Stimulated activated CD4-positive, alpha-beta T cell treated with anti-CD3 and anti-CD28 coated beads, Interleukin-12 subunit alpha, Interleukin-12 subunit beta, amount 100 ng/mL, for 24 hours (primary cell): ENCODE data around the gene DDX47.
A peak's percentile ranks its signal among the peaks of the same experiment; 100 is the strongest.
"Not testable (repeated sequence)": the region's sequence is repeated elsewhere in the genome, so short reads cannot be mapped to it uniquely, and the experiment has no call there.

Experiments
- DNase-seq, 2 experiments: peaks; one replicate each; pipeline ENCODE4 v3.0.0-alpha.2; 2020; ENCODE audit warnings: low read depth in 2 of 2

The DDX47 gene

DNA sequence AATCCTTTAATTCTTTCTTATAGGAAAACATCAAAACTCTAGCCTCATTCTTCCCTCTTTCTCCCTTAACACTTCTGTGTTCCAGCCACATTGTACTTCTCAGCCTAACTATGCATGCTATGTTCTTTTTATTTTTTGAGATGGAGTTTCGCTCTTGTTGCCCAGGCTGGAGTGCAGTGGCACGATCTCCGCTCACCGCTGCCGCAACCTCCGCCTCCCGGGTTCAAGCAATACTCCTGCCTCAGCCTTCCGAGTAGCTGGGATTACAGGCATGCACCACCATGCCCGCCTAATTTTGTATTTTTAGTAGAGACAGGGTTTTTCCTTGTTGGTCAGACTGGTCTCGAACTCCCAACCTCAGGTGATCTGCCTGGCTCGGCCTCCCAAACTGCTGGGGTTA is 7.2 kb downstream of the DDX47 start:
- DNase-seq = not testable (repeated sequence)

DNA sequence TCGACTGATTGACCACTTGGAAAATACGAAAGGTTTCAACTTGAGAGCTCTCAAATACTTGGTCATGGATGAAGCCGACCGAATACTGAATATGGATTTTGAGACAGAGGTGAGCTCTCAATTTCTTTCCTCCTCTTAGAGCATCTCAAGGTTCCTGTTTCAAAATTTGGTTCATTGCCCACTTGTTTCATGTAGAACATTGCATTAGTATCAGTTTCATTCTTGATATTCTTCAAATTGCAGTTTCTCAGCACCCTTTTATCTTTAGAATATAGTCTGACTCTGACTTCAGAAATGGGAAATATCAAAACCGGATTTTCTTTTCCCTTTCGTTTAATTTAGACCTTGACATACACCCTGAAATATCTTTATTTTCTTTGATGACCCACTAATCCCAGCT is 8.8 kb downstream of the DDX47 start:
- no peak for DNase-seq

DNA sequence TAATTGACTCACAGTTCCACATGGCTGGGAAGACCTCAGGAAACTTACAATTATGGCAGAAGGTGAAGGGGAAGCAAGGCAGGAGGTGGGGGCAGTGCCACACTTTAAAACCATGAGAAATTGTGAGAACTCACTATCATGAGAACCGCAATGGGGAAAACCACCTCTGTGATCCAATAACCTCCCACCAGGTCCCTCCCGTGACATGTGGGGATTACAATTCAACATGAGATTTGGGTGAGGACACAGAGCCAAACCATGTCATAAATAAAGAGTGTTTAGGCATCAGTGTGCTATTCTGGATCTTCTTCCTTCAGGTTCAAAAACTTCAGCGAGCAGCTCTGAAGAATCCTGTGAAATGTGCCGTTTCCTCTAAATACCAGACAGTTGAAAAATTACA is 9.7 kb downstream of the DDX47 start:
- no peak for DNase-seq

DNA sequence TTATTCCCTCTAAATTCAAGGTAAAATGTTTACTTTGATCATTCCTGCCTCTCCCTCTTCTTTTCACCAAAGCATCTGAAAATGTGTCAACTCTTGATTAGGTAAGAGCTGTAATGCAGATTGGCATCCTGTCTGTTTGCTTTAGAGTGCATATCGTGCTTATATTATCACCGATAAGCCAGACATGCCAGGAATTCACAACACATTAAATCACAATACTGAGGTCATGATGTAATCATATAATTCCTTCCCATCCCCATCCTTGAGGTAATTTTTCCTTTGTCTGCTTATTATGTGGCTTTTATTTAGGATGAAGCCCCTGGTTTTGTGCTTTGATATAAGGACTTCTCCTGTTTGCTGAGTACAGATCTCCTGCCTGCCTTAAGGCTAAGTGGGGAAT is 10.2 kb downstream of the DDX47 start:
- DNase-seq = no peak

DNA sequence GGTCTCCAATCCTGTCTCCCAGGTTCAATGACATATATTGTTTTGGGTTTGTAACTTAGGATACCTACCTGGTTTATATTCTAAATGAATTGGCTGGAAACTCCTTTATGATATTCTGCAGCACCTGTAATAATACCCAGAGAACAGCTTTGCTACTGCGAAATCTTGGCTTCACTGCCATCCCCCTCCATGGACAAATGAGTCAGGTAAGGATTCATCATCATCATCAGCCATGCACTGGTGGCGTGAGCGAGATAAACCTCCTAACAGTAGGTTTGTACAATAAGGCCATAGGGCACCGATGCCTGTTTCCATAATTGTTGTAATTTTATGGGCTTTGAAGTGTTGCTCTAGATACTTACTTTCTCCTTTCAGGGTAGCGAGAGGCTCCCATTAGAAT is 10.7 kb downstream of the DDX47 start:
- DNase-seq = no peak

DNA sequence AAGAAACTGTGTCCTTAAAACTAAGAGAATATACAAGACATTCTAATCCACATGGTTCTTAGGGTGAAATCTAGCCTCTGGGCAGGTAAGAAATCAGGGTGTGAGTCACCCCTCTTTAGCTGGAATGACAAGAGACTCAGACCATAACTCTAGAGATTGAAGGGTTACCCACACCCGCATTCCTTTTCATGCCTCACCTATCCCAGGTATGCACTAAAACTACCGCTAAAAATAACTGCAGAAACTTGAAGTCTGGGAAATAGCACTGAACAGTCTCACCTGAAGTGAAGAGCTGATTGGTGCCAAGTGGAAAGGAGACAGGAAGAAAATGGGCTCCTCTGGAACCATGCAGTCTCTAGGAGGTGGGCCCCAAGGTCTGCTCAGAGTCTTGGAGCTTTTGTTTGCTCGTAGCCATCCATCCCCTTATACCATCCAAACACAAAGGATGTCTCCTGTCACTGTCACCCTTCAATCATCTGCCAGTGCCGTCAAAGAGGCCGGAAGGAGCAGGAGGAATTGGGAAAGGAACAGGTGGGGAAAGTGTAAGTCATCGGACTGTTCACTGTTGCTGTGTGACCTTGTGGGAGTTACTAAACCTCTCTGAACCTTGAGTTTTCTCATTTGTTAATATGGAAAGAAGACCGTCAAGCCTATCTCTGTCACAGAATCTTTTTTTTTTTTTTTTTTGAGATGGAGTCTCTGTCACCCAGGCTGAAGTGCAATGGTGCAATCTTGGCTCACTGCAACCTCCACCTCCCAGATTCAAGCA is 22.4 kb downstream of the DDX47 start:
- no peak for DNase-seq

DNA sequence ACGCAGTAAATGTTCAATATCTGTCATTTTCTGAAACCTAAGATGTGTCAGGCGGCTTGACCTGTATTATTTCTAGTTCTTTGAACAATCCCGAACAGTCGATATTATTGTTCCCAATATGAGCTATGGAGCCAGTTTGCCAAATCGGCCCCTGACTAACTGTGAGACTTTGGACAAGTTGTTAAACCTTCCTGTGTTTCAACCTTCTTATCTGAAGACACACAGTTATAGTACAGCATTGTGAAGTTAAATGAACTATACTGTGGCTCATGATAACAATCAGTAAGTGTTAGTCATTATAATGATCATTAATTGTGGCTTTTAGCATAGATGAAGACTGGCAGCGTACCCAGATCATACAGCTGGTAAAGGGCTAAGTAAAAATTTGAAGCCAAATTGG is 23.4 kb downstream of the DDX47 start:
- DNase-seq = no peak

DNA sequence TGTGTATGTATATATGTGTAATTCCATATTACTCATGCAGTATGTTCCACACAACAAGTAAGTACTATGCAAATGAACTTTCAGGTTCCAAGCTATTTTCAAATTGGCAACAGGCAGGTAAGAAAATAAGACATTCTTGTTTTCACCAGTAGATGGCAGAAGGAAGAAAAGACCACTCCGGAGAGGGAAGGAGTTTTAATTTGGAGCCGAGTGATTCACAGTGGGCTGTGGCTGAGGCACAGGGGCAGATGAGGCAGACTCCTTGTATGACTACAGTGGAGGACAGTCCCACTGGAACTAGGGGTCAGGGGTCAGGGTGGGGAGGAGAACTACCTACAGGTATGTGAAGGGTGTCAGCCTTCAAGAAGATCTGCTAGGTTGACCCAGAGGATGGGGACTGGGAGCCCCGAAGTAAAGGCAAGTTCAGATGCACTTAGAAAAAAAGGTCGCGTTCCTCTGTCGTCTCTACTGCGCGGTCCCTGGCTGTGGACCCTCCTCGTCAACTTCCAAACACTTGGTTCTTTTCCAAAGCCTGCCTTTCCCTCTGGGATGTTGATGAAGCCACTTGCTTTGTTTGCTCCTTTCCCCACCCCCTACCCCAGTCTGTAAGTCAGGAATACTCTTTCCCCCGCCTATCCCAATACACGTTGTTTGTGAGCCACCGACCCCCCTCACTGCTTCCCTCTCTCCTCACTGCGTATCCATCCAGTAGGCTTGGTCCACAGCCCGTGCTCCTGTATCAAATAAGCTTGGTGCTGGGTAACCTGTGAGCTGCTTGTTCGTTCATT is 24.1 kb downstream of the DDX47 start:
- DNase-seq = peak; percentile 17 to 33

DNA sequence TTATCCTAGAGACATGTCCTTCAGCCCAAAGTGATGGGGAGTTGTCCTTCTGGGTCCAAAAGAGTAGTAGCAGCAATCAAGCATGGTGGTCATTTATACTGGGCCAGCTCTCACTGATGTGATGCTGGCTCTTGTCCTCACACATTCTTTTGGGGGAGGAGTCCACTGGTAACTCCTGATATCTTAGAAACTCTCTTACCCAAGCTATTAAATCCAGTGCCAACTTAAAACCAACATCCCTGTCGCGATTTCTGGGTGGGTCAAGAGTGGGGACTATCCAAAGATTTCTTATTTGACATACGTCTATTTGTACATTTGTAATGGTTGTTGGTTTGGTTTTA is 24.6 kb downstream of the DDX47 start:
- DNase-seq = no peak

DNA sequence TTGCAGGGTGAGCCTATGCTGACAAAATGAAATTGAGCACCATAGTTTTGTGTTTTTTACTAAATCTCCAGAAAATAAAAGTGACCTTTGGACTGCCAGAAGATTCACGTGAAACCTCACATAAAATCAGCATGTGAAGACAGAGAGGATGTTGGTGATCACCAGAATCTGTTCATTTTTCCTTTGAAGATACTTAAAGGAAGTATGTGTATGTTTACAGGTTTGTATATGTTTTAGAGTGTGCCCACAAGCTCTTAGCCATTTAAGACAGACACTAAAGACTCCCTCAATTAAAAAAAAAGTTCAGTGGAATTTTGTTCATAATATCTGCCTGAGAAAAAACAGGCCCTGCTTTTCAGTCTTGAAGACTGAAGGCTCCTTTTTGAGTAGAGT is 25.9 kb downstream of the DDX47 start:
- DNase-seq = no peak

DNA sequence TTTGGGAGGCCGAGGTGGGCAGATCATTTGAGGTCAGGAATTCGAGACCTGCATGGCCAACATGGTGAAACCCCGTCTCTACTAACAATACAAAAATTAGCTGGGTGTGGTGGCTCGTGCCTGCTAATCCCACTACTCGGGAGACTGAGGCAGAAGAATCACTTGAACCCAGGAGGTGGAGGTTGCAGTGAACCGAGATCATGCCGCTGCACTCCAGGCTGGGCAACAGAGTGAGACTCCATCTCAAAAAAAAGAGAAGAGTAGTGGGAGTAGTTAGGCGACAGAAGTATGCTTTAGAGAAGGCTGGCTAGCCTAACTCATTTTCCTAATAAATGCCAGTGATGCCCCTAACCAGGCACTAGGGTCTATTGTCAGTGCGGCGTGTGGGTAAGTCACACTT is 26.3 kb downstream of the DDX47 start:
- DNase-seq = not testable (repeated sequence)

DNA sequence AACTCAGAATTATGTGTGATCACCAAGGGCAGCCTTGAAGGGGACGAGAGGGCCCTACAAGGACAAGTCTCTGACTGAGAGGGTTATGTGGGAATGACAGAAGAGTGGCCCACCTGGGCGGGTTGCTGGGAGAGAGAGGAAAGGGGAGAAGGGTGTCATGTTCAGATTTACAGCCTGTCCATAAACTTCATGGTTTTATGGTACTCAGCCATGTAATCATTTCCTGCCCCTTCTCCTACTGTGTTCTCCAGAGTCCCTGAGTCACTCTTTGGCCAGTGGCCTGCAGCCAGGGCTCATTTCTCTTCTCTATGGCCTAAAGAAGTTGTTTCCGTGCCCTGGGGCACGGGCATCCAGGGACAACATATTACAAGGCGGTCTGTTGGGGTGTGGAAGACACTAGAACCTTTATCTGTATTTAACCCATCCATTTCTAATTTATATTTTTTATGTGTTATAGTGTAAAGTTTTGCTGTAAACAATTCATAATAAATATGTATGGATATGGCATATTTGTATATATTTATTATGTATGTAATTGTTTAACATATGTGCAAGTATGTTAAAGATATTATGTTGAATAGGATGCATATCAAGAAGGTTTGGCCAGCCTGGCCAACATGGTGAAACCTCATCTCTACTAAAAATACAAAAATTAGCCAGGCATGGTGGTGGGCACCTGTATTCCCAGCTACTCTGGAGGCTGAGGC is 26.9 kb downstream of the DDX47 start:
- DNase-seq = no peak

DNA sequence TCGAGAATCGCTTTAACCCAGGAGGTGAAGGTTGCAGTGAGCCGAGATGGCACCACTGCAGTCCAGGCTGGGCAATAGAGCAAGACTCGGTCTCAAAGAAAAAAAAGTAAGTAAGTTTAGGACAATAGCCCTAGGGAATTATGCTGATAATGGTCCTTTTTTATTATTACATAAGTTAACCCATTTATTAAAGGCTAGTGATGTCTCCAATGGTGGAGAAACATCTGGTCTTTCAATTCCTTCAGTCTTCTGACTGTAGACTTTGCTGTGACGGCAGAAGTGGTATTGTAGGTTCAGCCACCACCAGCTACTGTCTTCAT is 27.4 kb downstream of the DDX47 start:
- DNase-seq = no peak

DNA sequence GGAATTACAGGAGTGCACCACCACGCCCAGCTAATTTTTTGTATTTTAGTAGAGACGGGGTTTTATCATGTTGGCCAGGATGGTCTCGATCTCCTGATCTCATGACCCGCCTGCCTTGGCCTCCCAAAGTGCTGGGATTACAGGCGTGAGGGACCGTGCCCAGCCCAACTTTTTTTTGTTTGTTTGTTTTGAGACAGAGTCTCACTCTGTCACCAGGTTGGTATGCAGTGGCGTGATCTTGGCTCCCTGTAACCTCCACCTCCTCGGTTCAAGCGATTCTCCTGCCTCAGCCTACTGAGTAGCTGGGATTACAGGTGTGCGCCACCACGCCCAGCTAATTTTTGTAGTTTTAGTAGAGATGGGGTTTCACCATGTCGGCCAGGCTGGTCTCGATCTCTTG is 28.3 kb downstream of the DDX47 start:
- not testable (repeated sequence) for DNase-seq

DNA sequence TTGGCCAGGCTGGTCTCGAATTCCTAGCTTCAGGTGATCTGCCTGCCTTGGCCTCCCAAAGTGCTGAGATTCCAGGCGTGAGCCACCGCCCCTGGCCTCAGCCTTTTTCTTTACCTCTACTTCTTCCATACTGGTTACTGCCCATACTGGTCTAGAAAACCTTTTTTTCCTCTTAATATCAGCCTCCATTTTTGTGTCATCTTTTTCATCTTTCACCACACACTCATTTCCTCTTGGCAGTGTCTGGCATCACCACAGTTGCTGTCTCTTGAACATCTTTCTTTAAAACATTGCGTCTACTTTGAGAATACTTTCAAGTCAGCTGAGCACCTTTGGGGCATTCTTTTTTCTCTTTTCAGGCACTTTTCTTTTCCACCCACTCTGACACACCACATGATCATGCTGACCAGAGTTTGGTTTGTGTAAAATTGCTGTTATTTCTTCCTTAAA is 32.7 kb downstream of the DDX47 start:
- DNase-seq = no peak

DNA sequence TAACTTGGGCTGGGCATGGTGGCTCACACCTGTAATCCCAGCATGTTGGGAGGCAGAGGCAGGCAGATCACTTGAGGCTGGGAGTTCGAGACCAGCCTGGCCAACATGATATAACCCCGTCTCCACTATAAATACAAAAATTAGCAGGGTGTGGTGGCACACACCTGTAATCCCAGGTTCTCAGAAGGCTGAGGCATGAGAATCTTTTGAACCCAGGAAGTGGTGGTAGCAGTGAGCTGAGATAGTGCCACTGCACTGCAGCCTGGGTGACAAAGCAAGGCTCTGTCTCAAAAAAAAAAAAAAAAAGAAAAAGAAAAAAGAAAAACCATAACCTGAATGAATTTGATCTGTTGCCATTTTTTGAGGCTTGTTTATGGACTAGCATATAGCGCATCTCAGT is 33.6 kb downstream of the DDX47 start:
- not testable (repeated sequence) for DNase-seq

DNA sequence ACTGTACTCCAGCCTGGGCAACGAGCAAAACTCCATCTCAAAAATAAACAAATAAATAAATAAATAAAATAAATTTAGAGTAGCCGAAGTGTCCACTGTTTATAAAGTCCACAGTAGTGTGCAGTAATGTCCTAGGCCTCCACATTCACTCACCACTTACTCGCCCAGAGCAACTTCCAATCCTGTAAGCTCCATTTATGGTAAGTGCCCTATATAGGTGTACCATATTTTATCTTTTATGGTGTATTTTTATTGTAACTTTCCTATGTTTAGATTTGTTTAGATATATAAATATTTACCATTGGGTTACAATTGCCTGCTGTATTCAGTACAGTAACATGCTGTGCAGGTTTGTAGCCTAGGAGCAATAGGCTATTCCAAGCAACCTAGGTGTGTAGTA is 40.3 kb downstream of the DDX47 start:
- DNase-seq = no peak

DNA sequence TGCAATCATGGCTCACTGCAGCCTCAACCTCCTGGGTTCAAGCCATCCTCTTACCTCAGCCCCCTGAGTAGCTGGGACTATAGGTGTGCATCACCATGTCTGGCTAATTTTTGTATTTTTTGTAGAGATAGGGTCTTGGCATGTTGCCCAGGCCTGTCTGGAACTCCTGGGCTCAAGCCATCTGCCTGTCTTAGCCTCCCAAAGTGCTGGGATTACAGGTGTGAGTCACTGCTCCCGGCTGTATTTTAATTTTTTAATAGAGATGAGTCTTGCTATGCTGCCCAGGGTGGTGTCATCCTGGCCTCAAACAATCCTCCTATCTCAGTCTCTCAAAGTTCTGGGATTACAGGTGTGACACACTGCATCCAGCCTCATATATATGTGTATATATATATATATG is 46.5 kb downstream of the DDX47 start:
- no peak for DNase-seq

DNA sequence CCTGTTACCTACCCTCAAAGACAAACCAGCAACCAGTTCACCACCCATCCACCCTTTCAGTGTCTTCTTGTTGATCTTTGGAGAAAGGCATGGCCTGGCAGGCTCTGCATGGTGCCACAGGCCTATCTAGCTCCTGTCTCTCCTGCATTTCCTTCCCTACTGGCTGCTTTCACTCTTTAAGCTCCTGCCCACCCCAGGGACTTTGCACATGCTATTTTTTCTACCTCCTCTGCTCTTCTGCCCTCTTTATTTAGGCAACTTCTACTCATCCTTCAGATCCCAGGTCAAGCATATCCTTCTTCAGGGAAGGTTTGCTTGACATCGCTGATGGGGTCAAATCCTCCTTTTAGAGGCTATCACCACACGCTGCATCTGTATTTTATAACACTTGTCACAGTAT is 51.1 kb downstream of the DDX47 start:
- DNase-seq = no peak

DNA sequence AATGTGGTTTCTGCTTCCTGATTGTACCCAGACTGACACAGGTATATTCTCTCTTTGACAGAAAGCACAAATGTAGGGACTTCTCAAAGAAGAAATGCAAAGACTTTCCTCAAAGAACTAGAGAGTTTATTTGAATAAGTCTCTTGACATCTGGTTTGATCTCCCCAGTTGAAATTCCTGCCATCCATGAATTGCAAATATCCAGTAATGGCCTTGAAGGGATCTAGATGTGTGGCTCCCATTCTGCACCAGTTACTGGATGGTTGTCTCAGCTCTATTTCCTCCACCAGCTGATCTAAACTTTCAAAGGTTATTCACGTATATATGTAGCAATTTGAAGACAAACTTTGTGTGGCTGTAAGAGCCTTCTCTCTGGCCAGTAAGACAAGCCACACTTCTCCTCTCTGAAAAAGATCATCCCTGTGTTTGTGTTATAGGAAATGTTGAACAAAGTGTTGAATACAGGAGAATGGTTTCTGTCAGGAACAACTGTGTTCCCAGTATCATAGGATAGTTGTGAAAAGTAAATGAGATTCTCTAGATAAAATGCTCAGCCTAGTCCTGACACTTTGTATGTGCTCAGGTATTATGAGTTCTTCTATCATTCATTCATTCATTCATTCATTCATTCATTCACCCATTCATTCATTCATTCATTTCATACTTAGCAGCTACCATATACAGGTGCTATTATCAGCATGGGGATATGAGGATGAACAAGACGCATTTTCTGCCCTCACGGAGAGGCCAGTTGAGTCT is 55.5 kb downstream of the DDX47 start:
- DNase-seq = no peak

DNA sequence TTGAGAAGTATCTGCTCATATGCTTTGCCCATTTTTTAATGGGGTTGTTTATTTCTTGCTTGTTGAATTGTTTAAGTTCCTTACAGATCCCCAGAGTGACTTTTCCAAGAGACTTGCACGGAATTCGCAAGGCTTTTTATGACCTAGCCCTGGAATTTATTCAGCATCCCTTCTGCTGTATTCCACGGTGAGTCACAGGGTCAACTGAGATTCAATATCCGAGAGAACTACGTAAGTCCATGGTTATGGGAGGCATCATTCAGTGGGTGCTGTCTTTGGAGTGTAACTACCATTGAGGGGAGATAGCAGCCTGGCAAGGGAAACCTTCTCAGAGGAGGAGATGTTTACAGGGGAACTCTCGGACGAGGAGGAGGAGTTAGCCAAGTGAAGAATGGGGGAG is 57.3 kb downstream of the DDX47 start:
- no peak for DNase-seq

DNA sequence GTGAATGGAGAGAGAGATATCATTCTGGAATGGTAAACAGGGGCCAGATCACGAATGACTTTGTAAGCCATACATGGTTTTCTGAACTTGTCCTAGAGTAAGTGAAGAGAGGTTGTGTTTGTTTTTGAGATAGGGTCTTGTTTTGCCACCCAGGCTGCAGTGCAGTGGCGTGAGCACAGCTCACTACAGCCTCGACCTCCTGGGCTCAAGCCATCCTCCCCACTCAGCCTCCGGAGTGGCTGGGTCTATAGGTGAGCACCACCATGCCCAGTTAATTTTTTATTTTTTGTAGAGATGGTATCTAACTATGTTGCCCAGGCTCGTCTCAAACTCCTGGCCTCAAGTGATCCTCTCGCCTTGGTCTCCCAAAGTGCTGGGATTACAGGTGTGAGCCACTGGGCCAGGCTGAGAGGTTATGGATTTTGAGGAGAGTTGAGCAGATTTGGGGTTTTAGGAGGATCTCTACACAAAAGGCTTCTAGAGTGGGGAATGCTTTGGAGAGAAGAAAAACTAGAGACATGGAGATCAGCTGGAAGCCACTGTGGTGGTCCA is 58.5 kb downstream of the DDX47 start:
- DNase-seq = no peak
